ENCODE measurements around the gene DLG2. TPM values are rescaled to one million over a fixed set of nuclear protein-coding genes. Genes with fewer than 3 reads are reported as not detected.

Gene DLG2
- total and polyA plus RNA-seq, 2 of the 8 experiments (the other 6 are each of a cell fraction or from before 2014, with no cell fraction given) = 1.7 to 14.3 TPM

GRCh38 chr11:84322211-84322610 lies 1304.9 kb downstream of the DLG2 start:
- Histone ChIP-seq H2BK120ac (replicated peaks; ENCODE audit: low read depth, low read length) (no peak overlapping the region), H2AFZ (ENCODE audit: low read length) (no peak overlapping the region), H3K4me3 (ENCODE audit: extremely low read depth in 1 of 4, insufficient read depth in 2 of 4, low read depth in 3 of 4, low read length in 4 of 4) (no peak overlapping the region), H3K56ac (replicated peaks; ENCODE audit: insufficient read length, low read depth, low read length) (no peak overlapping the region), H4K91ac (replicated peaks; ENCODE audit: insufficient read length, low read length) (no peak overlapping the region), H3K23ac (ENCODE audit: insufficient read length) (no peak overlapping the region), H2AK5ac (ENCODE audit: low read depth, low read length) (no peak overlapping the region), H3K27me3 (replicated peaks in 1 of 4; ENCODE audit: control insufficient read depth in 3 of 4, extremely low read depth in 1 of 4, insufficient read depth in 3 of 4, low read length in 3 of 4) (no peaks in the 10 kb centered on the region), H3K9ac (replicated peaks in 1 of 4; ENCODE audit: extremely low read depth in 1 of 4, low read depth in 3 of 4, low read length in 3 of 4) (no peak overlapping the region), H3K4me2 (ENCODE audit: insufficient read depth in 1 of 2, low read depth in 2 of 2, low read length in 2 of 2) (no peak overlapping the region), H3K27ac (ENCODE audit: low read depth, low read length) (no peak overlapping the region), H4K20me1 (replicated peaks in 1 of 2; ENCODE audit: control insufficient read depth in 1 of 2, insufficient read depth in 2 of 2, low read length in 2 of 2) (no peaks in the 10 kb centered on the region), H3K36me3 (ENCODE audit: control insufficient read depth in 2 of 4, insufficient read depth in 4 of 4, low read length in 3 of 4) (no peaks in the 10 kb centered on the region), H2BK15ac (ENCODE audit: low read length) (no peak overlapping the region), H3K14ac (ENCODE audit: insufficient read length) (no peak overlapping the region), H4K8ac (ENCODE audit: extremely low read depth, insufficient read depth, low read length) (no peak overlapping the region), H3K79me1 (ENCODE audit: low read depth, low read length) (no peaks in the 10 kb centered on the region), H3K4me1 (replicated peaks in 1 of 4; ENCODE audit: control insufficient read depth in 3 of 4, insufficient read depth in 4 of 4, low read length in 3 of 4) (no peaks in the 10 kb centered on the region), H2BK12ac (ENCODE audit: low read depth, low read length) (no peak overlapping the region), H3K23me2 (ENCODE audit: low read depth, low read length) (no peaks in the 10 kb centered on the region; the same call in 1 of the 2 replicates), H4K5ac (ENCODE audit: insufficient read length, low read depth, low read length) (no peak overlapping the region), H3K9me3 (ENCODE audit: insufficient read depth in 2 of 2, low read depth in 1 of 2, low read length in 1 of 2) (no peaks in the 10 kb centered on the region), H3K18ac (ENCODE audit: extremely low read depth, low read length) (no peak overlapping the region), H2BK20ac (ENCODE audit: low read length) (no peak overlapping the region), H2BK5ac (ENCODE audit: low read depth, low read length) (no peak overlapping the region), H3K79me2 (ENCODE audit: control insufficient read depth in 1 of 2, insufficient read depth in 2 of 2, low read length in 2 of 2) (no peaks in the 10 kb centered on the region), H3K4ac (replicated peaks; ENCODE audit: insufficient read length, low read depth, low read length) (no peak overlapping the region)
- ChIA-PET POLR2A (ENCODE audit: partially characterized antibody) (no interaction called here), CTCF (ENCODE audit: partially characterized antibody) (interaction anchor here (0.6 to 1.3 kb wide), 6 partner anchors 15 to 1544 kb away, joined by 3 to 5 read pairs (median 4); no protein-coding TSS in a partner anchor)
- DNase-seq (ENCODE audit: low read depth in 1 of 2, low spot score in 2 of 2) (no peak), FAIRE-seq (no peak)
- TF ChIP-seq SAP30 (IDR thresholded peaks at IDR 0.05; ENCODE audit: insufficient read depth, insufficient replicate concordance, low read length) (no peak), ASH2L (IDR thresholded peaks at IDR 0.05; ENCODE audit: low read length) (no peak), CREB1 (IDR thresholded peaks at IDR 0.05) (no peak), SIX5 (IDR thresholded peaks at IDR 0.05; ENCODE audit: low read depth, low read length) (no peak), BCL11A (IDR thresholded peaks at IDR 0.05; ENCODE audit: low read depth in 2 of 2, low read length in 2 of 2) (no peak), ZNF274 (IDR thresholded peaks at IDR 0.05; ENCODE audit: borderline replicate concordance, extremely low read depth, low read length) (no peak), RAD21 (IDR thresholded peaks at IDR 0.05 in 1 of 2, conservative IDR thresholded peaks at IDR 0.05 in 1 of 2; ENCODE audit: low read depth in 2 of 2, low read length in 2 of 2) (no peak), HDAC6 (IDR thresholded peaks at IDR 0.05; ENCODE audit: low read depth, low read length) (no peak), RBBP5 (IDR thresholded peaks at IDR 0.05; ENCODE audit: borderline replicate concordance, low read depth, low read length) (no peak), POU5F1 (IDR thresholded peaks at IDR 0.05; ENCODE audit: low read depth, low read length) (no peak), CTBP2 (IDR thresholded peaks at IDR 0.05; ENCODE audit: borderline replicate concordance, insufficient read depth, insufficient read length, low read length) (no peak), TAF7 (optimal IDR thresholded peaks at IDR 0.05; ENCODE audit: borderline replicate concordance, low read depth, low read length) (no peak), ATF3 (IDR thresholded peaks at IDR 0.05; ENCODE audit: insufficient read depth, low read depth, low read length) (no peak), FOSL1 (IDR thresholded peaks at IDR 0.05; ENCODE audit: insufficient read depth, low read depth, low read length) (no peak)
